Activated CD8-positive, alpha-beta memory T cell treated with anti-CD3 and anti-CD28 coated beads, Interleukin-2, amount 50 U/mL, for 24 hours (primary cell): ENCODE data around the gene CST2.
"Not testable (repeated sequence)": the region's sequence is repeated elsewhere in the genome, so short reads cannot be mapped to it uniquely, and the experiment has no call there.

Source experiments
- DNase-seq: peaks from one replicate; pipeline ENCODE4 v3.0.0-alpha.2; 2020; ENCODE audit errors: extremely low read depth

Gene CST2, protein sequence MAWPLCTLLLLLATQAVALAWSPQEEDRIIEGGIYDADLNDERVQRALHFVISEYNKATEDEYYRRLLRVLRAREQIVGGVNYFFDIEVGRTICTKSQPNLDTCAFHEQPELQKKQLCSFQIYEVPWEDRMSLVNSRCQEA

DNA sequence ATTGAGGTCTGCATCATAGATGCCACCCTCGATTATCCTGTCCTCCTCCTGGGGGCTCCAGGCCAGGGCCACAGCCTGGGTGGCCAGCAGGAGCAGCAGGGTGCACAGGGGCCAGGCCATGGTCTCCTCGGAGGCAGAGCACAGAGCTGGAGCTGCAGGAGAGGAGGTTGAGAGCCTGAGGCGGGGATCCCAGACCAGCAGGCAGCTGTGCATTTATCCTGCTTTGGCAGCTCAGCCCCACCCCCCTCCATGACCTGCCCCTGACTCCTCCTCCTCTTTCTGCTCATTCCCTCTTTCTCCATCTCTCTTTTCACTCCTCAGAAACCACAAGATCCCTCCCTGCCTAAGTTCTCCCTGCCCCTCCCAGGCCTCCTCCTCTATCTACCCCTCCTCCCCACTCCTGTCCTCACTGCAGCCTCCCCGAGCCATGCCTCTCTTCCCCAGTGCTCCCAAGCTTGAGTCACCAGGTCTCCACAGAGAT is at the start of gene CST2:
CST2 (minus strand) TSS at position 189 of the 481 bp plus-strand sequence; CDS start at position 120, 69 bp downstream.
- DNase-seq, result no peak

DNA sequence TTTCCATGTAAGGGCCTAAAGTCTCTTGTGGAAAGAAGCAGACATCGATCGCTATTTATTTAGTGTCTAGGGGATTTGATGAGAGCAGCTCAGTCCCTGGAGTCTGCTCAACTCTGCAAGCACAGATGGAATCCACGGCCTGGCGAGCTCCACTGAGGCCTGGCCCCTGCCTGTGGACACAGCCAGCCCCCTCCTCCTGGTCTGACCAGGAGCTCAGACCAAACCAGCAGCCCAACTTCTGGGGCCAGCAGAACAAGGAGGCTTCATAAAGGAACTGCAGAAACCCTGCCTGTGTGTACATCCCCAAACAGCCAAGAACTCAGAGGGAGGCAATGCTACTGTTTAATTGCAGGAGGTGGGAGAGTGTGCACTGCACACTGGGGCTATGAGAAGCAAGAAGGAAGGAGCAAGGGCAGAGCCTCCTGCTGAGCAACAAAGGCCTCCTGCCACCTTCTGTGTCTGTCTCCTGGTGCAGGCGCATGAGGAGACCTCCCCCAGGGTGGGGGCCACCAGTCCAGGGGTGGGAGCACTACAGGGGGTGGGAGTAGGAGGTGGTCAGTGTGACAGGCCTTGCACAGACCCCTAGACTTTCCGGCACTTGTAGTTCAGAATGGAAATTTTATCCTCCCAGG is 49.2 kb upstream of the CST2 start:
- DNase-seq, result no peak

DNA sequence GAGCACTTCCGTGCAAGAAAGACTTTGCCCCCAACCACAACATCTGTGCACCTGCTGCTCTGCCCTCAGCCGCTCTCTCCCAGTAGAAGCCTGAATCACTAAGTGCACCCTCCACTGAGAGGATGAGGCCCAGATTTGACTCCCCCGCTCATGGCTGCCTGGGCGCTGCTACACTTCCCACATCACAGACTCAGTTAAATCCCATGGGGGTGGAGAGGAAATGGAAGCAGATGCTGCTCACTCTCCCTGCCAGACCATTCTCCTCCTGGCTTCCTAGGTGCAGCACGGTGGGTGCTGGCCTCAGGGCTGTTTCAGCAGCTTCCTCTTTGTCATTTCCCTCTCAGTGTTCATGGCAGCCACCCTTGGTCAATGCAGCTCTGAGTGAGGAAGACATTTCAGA is 48.2 kb upstream of the CST2 start:
- DNase-seq, result no peak

DNA sequence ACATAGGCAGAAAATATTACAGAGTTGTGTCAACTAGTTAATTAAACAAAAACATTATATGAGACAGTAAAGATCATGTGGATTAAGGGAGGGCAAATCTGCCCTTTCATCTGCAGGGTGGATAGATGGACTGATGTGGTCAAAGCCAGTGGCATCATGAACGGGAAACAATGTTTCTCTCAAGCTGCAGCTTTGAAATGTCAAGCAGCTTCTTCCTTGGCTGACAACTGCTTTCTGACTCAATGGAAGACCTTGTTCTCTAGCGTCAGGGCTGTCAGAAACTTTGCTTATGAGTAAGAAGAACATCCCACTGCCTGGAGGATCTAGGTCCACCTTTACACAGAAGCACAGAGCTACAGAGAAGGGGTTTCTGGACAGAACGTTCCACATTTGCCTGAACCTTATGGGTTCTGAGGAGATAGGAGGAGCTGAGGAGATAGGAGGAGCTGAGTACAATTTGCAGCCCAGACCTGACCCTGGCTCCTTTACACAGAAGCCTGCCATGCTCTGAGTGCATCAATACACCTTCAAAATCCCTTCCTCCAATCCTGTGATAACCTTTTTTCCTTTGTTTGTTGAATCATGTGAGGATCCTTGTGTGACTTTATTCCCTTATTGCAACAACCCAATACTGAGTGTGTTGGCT is 47.0 kb upstream of the CST2 start:
- no peak for DNase-seq

DNA sequence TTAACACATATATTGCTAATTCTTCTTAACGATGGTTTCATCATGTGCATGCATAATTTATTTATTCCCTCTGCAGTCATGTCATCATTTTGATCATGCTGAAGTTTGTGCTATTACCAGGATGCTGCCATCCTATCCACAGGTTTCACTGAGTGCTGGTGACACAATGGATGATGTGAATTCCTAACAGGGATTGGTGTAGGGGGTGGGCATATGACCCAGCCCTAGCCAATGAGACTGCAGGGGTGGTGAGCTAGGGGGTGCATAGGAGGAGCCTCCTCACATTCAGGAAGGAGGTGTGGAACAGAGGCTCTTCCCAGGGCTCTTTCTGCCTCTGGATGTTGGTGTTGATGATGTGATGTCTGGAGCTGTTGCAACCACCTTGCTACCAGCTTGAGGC is 45.5 kb upstream of the CST2 start:
- DNase-seq, result no peak

DNA sequence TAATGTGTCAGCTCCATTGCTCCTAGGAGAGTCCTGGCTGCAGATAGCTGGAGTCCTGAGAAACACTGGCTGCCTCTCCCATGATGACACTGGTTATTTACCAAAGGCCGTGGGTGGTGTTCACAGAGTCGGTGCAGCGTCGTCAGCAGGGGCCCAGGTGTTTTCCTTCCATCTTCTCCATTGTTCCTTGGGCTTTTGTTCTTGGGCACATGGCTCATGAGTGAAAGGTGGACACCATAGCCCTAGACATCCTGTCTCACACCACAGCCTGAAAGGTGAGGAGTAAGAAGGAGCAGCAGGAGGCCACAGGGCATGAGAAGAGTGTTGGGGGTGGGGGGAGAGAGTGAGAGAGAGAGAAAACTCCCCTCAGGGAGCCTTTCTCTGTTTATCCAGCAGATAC is 43.9 kb upstream of the CST2 start:
- DNase-seq, result no peak

DNA sequence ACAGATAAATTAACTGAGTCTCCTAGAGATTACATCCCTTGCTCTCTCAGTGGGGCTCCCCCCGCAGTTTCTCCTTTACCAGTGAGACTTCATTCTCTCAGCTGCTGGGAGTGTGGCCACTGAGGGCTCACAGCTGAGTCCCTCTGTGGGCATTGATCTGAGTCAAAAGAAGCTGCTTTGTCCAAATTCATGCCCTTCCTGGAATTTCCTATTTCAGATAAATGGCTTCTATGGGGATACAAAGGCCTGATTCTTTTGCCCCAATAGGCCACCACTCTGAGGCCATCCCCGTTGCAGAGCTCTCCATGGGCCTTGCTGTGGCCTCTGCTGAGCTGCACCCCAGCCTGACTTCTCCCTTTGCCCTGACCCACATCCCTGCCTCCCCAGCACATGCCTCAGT is 43.0 kb upstream of the CST2 start:
- DNase-seq, result no peak

DNA sequence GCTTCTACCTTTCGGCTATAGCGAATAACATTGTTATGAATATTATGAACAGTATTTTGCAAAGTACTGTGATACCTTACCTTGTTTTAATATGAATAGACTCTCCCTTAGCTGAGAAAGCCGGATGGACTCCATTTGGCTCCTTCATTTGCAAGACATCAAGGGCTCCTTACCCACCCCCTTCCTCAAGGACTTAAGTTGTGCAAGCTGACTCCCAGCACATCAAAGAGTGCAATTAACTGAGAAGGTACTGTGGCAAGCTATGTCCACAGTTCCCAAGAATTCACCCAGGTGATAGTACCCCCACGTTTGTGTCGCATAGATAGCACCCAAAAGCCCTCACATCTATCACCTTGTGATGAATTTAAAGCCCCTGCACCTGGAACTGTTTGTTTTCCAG is 41.8 kb upstream of the CST2 start:
- DNase-seq, result no peak

DNA sequence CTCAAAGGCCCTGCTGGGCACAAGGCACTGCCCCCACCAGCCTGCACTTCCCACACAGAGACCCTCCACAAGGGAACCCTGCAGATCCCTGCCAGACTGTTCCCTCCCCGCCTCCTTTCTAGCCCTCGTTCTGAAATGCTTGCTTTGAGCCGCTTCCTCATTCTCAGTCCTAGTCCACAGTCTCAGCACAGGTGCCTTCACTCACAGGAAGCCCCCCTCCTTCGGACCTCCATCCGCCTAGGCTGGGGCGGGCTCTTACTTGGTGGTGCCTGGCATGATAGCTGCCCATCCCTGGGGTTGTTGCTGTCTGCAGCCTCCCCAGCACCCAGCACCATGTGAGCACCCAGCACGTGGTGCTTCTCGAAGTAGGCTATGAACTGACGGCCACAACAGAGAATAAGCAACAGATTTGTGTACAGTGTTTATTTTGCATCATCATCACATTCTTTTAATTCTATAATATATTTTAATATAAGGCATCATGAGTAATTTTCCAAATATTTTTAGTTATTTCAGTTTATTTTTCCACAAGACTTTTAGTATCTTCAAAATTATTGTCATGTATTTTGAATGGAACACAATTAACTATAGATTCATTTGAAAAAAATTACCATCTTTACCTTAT is 40.7 kb upstream of the CST2 start:
- no peak for DNase-seq

DNA sequence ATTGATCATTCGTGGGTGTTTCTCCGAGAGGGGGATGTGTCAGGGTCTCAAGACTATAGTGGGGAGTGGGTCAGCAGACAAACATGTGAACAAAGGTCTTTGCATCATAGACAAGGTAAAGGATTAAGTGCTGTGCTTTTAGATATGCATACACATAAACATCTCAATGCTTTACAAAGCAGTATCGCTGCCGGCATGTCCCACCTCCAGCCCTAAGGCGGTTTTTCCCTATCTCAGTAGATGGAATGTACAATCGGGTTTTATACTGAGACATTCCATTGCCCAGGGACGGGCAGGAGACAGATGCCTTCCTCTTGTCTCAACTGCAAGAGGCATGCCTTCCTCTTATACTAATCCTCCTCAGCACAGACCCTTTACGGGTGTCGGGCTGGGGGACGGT is 34.2 kb upstream of the CST2 start:
- not testable (repeated sequence) for DNase-seq

DNA sequence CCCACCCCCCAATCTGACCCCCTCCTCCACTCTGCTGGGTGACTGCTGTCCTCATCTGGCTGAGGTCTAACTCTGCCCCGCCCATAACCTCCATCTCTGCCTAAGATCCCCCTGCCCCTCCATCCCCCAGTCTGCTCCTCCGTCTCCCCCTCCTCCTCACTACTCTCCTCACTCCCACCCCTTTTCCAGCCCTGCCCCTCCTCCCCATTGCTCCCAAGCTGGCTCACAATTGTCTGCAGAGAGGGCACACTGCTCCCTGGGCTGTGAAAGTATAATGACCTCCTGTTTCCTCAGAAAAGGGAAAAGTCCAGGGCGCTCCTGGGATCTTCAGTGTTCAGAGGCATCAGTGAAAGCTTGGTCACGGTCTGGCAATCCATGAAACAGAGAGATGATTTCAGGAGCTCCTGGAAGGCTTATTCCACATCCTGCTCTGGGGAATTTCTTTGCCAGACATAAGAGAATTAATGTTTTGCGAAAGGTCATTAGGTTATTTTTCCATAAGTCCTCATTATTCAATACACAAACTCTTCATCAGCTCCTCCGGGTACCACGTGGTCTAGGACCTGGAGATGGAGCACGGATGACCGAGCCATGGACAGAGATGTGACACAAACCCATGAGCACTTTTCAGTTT is 31.6 kb upstream of the CST2 start:
- DNase-seq, result no peak

DNA sequence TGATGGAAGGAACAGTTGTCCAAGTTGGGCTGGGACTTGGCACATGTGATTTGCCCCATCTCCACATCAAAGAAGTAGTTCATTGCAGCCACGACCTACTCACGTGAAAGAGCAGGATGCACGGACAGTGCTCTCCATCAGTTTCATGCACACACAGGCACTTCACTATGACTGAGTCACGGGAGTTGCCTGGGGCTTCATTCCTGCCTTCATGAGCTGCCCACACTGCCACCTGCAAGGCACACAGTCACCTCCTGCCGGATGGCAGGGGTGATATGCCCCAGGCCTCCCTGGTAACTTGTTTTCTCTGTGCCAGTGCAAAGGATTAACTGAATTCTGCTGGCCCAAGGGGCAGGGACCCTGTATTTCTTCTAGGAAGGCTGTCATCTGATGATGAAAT is 30.2 kb upstream of the CST2 start:
- DNase-seq, result no peak

DNA sequence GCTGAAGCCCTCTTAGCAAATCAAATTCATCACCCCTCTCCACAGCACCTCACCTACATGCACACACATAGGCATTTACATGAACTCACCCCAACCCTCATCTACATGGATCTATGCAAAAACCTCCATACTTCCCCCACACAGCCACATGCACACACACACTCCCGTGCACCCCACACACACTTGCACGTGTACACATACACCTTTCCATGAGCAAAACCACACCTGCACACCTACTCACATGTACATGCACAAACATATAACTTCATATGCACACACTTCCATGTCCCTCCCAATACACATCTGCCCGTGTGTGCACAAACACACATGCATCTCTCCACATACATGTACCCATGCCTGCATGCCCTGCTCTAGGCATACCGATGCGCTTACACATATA is 29.7 kb upstream of the CST2 start:
- DNase-seq, result no peak

DNA sequence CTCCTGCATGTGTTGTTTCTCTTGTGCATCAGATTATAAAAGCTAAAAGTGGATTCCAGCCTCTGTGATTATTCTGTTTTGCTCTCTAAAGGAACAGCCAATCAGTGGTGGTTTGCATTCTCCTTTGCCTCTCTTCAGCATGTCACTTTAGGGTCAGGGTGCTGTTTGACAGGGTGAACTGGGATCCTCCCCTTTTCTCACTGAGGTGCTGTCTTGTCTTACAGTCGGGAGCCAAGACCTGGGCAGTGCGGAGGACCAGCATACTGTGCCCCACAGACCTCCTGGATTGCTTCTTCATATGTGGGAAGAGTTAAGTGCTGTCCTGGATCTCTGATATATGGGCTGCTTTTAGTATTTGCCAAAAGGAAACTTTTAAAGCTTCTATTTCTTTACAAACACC is 15.2 kb upstream of the CST2 start:
- DNase-seq, result no peak

DNA sequence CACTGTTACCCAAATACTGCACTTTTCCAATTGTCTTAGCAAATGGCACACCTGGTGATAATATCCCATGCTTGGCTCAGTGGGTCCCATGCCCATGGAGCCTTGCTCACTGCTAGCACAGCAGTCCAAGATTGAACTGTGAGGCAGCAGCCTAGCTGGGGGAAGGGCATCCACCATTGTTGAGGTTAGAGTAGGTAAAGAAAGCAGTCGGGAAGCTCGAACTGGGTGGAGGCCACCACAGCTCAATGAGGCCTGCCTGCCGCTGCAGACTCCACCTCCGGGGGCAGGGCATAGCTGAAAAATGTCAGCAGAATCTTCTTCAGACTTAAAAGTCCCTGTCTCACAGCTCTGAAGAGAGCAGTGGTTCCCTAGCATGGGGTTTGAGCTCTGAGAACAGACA is 9.2 kb upstream of the CST2 start:
- DNase-seq, result no peak

DNA sequence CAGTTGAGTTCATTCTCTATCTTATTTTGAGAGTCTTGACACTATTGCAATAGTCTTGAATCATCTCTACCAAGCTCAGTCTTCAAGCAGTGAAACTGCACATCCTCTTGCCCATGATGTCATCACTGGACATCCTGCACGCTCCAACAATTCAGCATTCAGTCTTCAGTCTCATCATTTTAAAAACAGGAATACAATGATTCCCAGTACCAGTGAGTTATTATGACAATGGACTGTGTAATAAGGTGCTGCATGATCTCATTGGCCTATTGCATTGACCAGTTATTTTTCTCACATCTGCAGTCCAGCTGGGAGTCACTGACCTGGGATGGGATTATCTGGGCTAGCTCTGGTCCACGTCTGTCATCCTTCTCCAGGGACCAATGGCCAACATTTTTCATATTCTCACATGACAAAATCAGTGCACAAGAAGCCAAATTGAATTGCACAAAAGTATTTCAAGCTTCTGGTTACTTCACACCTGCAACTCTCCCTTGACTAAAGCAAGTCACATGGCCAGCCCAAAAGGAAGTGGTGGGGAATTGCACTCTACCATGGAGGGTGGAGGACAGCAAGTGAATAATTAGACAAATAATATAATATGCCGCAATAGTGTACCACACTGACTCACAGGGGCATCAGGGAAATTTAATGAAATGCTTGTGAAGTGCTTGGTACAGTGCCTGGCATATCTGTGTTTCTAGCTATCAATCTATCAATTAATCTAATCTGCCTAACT is 6.4 kb upstream of the CST2 start:
- no peak for DNase-seq

DNA sequence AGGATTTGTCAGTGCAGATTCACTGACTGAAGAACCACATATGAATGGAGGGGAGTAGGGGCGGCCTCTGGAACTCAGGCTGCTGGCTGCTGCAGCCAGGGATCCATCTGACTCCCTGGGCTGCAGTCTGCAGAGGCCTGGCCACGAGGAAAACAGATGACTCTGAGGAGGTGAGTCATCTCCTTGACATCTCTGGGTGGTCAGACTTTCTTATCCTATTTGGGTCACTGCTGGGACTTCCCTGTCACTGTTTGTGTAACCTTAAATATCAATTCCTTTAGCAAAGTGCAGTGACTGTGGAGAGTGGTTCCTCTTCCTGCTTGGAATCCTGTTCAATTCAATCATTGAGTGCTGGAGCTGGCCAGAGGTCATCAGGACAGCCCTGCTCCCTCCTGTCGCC is 5.4 kb upstream of the CST2 start:
- not testable (repeated sequence) for DNase-seq

DNA sequence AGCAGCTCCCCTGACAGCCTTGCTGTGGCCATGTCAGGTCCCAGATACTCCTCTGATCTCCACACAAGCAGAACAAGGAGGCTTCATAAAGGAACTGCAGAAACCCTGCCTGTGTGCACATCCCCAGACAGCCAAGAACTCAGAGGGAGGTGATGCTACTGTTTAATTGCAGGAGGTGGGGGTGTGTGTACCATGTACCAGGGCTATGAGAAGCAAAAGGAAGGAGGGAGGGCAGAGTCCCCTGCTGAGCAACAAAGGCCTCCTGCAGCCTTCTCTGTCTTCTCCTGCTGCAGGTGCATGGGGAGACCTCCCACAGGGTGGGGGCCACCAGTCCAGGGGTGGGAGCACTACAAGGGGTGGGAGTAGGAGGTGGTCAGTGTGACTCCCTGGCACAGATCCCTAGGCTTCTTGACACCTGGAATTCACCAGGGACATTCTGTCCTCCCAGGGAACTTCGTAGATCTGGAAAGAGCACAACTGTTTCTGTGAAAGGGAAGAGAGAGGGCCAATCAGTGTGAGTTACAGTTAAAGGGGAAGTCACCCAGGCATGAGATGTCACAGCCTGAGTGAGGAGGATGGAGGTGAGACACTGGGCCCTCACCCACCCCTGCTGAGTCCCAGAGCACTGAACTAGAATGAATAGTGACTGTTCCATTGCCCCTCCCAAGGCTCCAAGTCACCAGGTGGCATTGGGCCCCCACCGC is 2.8 kb downstream of the CST2 start:
- DNase-seq, result no peak

DNA sequence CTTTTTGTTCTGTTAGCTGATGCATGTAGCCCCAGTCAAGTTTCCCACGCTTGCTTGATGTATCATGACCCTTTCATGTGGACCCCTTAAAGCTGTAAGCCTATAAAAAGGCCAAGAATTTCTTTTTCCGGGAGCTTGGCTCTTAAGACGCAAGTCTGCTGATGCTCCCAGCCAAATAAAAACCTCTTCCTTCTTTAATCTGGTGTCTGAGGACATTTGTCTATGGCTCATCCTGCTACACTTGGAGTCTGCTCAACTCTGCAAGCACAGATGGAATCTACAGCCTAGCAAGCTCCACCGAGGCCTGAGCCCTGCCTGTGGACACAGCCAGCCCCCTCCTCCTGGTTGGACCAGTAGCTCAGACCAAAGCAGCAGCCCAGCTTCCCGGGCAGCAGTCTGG is 3.4 kb downstream of the CST2 start:
- DNase-seq, result no peak

DNA sequence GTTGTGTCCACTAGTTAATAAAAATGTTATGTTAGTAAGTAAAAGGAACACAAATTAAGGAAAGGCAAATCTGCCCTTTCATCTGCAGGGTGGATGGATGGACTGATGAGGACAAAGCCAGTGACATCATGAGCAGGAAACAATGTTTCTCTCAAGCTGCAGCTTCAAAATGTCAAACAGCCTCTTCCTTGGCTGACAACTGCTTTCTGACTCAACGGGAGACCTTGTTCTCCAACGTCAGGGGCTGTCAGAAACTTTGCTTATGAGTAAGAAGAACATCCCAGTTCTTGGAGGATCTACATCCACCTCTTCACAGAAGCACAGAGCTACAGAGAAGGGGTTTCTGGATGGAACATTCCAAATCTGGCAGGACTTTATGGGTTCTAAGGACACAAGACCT is 6.0 kb downstream of the CST2 start:
- no peak for DNase-seq

DNA sequence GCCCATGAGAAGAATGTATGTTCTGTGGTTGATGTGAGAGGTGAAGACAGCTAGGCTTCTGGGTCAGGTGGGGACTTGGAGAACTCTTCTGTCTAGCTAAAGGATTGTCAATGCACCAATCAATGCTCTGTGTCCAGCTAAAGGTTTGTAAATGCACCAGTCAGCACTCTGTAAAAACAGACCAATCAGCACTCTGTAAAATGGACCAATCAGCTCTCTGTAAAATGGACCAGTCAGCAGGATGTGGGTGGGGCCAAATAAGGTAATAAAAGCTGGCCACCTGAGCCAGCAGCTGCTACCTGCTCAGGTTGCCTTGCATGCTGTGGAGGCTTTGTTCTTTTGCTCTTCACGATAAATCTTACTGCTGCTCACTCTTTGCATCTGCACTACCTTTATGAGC is 15.0 kb downstream of the CST2 start:
- DNase-seq, result not testable (repeated sequence)
